Chondrocyte (in vitro differentiated cells): ENCODE results near the gene NTN1. TPM values are rescaled to one million over a fixed set of nuclear protein-coding genes. Genes with fewer than 3 reads are reported as not detected.

Source experiments
- DNase-seq: peaks from one replicate; pipeline ENCODE4 v3.0.0; 2021; ENCODE audit warnings: mixed read lengths, low spot score
- H3K27ac Mint-ChIP-seq: one replicate; pipeline ENCODE4 v1.8.0; 2021; ENCODE audit warnings: mild to moderate bottlenecking, moderate library complexity, mixed read lengths; ENCODE audit not compliant: unreplicated experiment
- H3K27me3 Mint-ChIP-seq: 2 replicates; pipeline ENCODE4 v1.8.0; 2021; ENCODE audit warnings: low read depth, mixed read lengths
- H3K36me3 Mint-ChIP-seq: 2 replicates; pipeline ENCODE4 v1.8.0; 2021; ENCODE audit warnings: low read depth, mixed read lengths
- H3K4me1 Mint-ChIP-seq: 2 replicates; pipeline ENCODE4 v1.8.0; 2021; ENCODE audit warnings: low read depth, mild to moderate bottlenecking, mixed read lengths
- H3K4me3 Mint-ChIP-seq: one replicate; pipeline ENCODE4 v1.8.0; 2021; ENCODE audit warnings: mild to moderate bottlenecking, moderate library complexity, mixed read lengths; ENCODE audit not compliant: unreplicated experiment
- H3K9me3 Mint-ChIP-seq: 2 replicates; pipeline ENCODE4 v1.8.0; 2021; ENCODE audit warnings: low read depth, mixed read lengths
- CTCF ChIP-seq: fragments of 200-600 bp; sonication (generic); IDR thresholded peaks from 2 replicates; pipeline ENCODE4 v1.5.0; 2021; ENCODE audit warnings: antibody characterized with exemption, mild to moderate bottlenecking, moderate library complexity
- total RNA-seq: library from RNA; stranded (reverse); gene quantifications from 3 replicates; pipeline ENCODE4 v1.2.1, GENCODE V29; 2021

Gene NTN1
- total RNA-seq, 1 donor from 2014 or later = 4.0 TPM

GRCh38 chr17:9079461-9080103 is 58.3 kb downstream of the NTN1 start:
- TF ChIP-seq CTCF = no peak
- H3K27me3 Mint-ChIP-seq = peaks cover 6% of the 10 kb centered on the region
- no peak overlapping the region for H3K27ac Mint-ChIP-seq
- H3K9me3 Mint-ChIP-seq = no peaks in the 10 kb centered on the region
- no peak overlapping the region for H3K4me3 Mint-ChIP-seq
- no peak for DNase-seq
- no peaks in the 10 kb centered on the region for H3K4me1 Mint-ChIP-seq
- no peaks in the 10 kb centered on the region for H3K36me3 Mint-ChIP-seq

GRCh38 chr17:9080296-9080914 is 59.1 kb downstream of the NTN1 start:
- no peak overlapping the region for H3K27ac Mint-ChIP-seq
- no peaks in the 10 kb centered on the region for H3K36me3 Mint-ChIP-seq
- H3K27me3 Mint-ChIP-seq = peaks cover 6% of the 10 kb centered on the region
- H3K4me1 Mint-ChIP-seq = no peaks in the 10 kb centered on the region
- DNase-seq = no peak
- no peaks in the 10 kb centered on the region for H3K9me3 Mint-ChIP-seq
- H3K4me3 Mint-ChIP-seq = no peak overlapping the region
- TF ChIP-seq CTCF = no peak

GRCh38 chr17:9080983-9081382 is 59.7 kb downstream of the NTN1 start:
- no peak overlapping the region for H3K4me3 Mint-ChIP-seq
- H3K9me3 Mint-ChIP-seq = no peaks in the 10 kb centered on the region
- H3K36me3 Mint-ChIP-seq = no peaks in the 10 kb centered on the region
- H3K27ac Mint-ChIP-seq = no peak overlapping the region
- peaks cover 6% of the 10 kb centered on the region for H3K27me3 Mint-ChIP-seq
- TF ChIP-seq CTCF = no peak
- no peak for DNase-seq
- H3K4me1 Mint-ChIP-seq = no peaks in the 10 kb centered on the region

- H3K4me3 Mint-ChIP-seq = no peak overlapping the region
- TF ChIP-seq CTCF = no peak
- H3K27ac Mint-ChIP-seq = no peak overlapping the region
- peaks cover 7% of the 10 kb centered on the region for H3K27me3 Mint-ChIP-seq
- H3K36me3 Mint-ChIP-seq = no peaks in the 10 kb centered on the region
- DNase-seq = no peak
- H3K9me3 Mint-ChIP-seq = no peaks in the 10 kb centered on the region
- no peaks in the 10 kb centered on the region for H3K4me1 Mint-ChIP-seq
Observed at GRCh38 chr17:9086577-9086976, 65.3 kb downstream of the NTN1 start.

- Mint-ChIP-seq H3K4me1 (no peaks in the 10 kb centered on the region), H3K9me3 (no peaks in the 10 kb centered on the region), H3K27ac (no peak overlapping the region), H3K4me3 (no peak overlapping the region), H3K36me3 (no peaks in the 10 kb centered on the region), H3K27me3 (peaks cover 7% of the 10 kb centered on the region)
- peak; percentile 81 for DNase-seq
- no peak for TF ChIP-seq CTCF
Observed at GRCh38 chr17:9087921-9088320, 66.6 kb downstream of the NTN1 start.
